HepG2 (cell line): Measurements from ENCODE around the gene AP2B1. TPM values are rescaled to one million over a fixed set of nuclear protein-coding genes. Genes with fewer than 3 reads are reported as not detected.

Experiments
- ATAC-seq: fragments of 200-7000 bp; cut with Tn5 transposase; 3 replicates; pipeline ENCODE4 v1.9.1; 2020; ENCODE audit warnings: mild to moderate bottlenecking, moderate library complexity
- BruUV-seq: library from RNA; stranded (reverse); fragments of 400-500 nt; replicated peaks from 2 replicates; lab custom pipeline; 2021; lab: Mats Ljungman, UMichigan
- CTCF ChIA-PET: fragments of 300-600 bp; formaldehyde crosslinking; extraction: SDS; loops from one replicate; lab custom pipeline; 2021; ENCODE audit warnings: low total read pairs, inconsistent platforms, low intra/inter-chr PET ratio; lab: Yijun Ruan, JAX
- POLR2A ChIA-PET: fragments of 350-600 bp; sonication (Branson Sonifier 250); formaldehyde crosslinking; loops from one replicate; lab custom pipeline; 2020; ENCODE audit warnings: antibody characterized with exemption, inconsistent platforms; lab: Yijun Ruan, JAX
- DNase-seq: peaks from one replicate; pipeline ENCODE4 v3.0.0-alpha.2; 2015; ENCODE audit warnings: low spot score
- FAIRE-seq: peaks from 3 replicates; lab custom pipeline; 2011; peaks lifted over from hg19 to GRCh38; lab: Jason Lieb, UNC
- H2AFZ ChIP-seq: one replicate; pipeline ENCODE4 v1.6.1; 2011; ENCODE audit warnings: low read length, inconsistent platforms
- H3K27ac ChIP-seq: fragments of 300-600 bp; 3 replicates; pipeline ENCODE4 v1.8.0; 2011; ENCODE audit warnings: mixed run types, mild to moderate bottlenecking, mixed read lengths, low read length, inconsistent platforms; ENCODE audit not compliant: insufficient read depth; ENCODE audit errors: extremely low read length
- H3K27me3 ChIP-seq, 2 experiments: fragments of 200-600 bp in 1 of 2; 2 replicates in 1 of 2; 3 replicates in 1 of 2; pipeline versions ENCODE4 v1.6.0 to v1.8.0; 2011; ENCODE audit warnings: low read length in 2 of 2, mild to moderate bottlenecking in 2 of 2, moderate library complexity in 2 of 2, inconsistent platforms in 1 of 2; ENCODE audit not compliant: insufficient read depth in 2 of 2, control insufficient read depth in 1 of 2
- H3K36me3 ChIP-seq, 2 experiments: fragments of 200-600 bp in 1 of 2; replicated peaks in 1 of 2; 2 replicates in 1 of 2; 3 replicates in 1 of 2; pipeline versions ENCODE4 v1.5.1 to v1.8.0; 2011; ENCODE audit warnings: low read length in 2 of 2, inconsistent platforms in 1 of 2; ENCODE audit not compliant: insufficient read depth in 2 of 2, control insufficient read depth in 1 of 2
- H3K4me1 ChIP-seq: 2 replicates; pipeline ENCODE4 v1.5.1; 2012; ENCODE audit warnings: low read length, inconsistent platforms; ENCODE audit not compliant: insufficient read depth
- H3K4me2 ChIP-seq: 2 replicates; pipeline ENCODE4 v1.6.0; 2011; ENCODE audit warnings: low read depth, low read length, inconsistent platforms
- H3K4me3 ChIP-seq, 3 experiments: fragments of 200-600 bp in 1 of 3; sonication (generic), shearing (Covaris generic) in 1 of 3; replicated peaks in 1 of 3; 2 replicates each; pipeline ENCODE4 v1.5.1; 2011 to 2016; ENCODE audit warnings: low read length in 3 of 3, inconsistent platforms in 2 of 3, low read depth in 2 of 3, mild to moderate bottlenecking in 2 of 3, control low read depth in 1 of 3, mixed read lengths in 1 of 3; ENCODE audit not compliant: insufficient read depth in 1 of 3
- H3K79me2 ChIP-seq: one replicate; pipeline ENCODE4 v1.6.1; 2011; ENCODE audit warnings: low read length, inconsistent platforms; ENCODE audit not compliant: insufficient read depth
- H3K9ac ChIP-seq: 2 replicates; pipeline ENCODE4 v1.6.0; 2011; ENCODE audit warnings: mild to moderate bottlenecking, low read depth, low read length, inconsistent platforms; ENCODE audit not compliant: insufficient read depth
- H3K9me3 ChIP-seq: 2 replicates; pipeline ENCODE4 v1.5.1; 2012; ENCODE audit warnings: mild to moderate bottlenecking, low read length
- H4K20me1 ChIP-seq: 2 replicates; pipeline ENCODE4 v1.6.0; 2011; ENCODE audit warnings: inconsistent platforms, mild to moderate bottlenecking, low read length, moderate library complexity; ENCODE audit not compliant: insufficient read depth
- CAMTA2 ChIP-seq: sonication (generic); formaldehyde crosslinking; IDR thresholded peaks from 2 replicates; pipeline ENCODE4 v1.4.0; 2020; ENCODE audit warnings: mild to moderate bottlenecking, missing genetic modification reagents, borderline replicate concordance
- CHD4 ChIP-seq: fragments of 200-600 bp; sonication (generic); IDR thresholded peaks from 2 replicates; pipeline ENCODE4 v1.7.0; 2017; ENCODE audit warnings: mild to moderate bottlenecking, low read length, borderline replicate concordance
- GMEB2 ChIP-seq: IDR thresholded peaks from 2 replicates; pipeline ENCODE4 v1.6.1; 2016; ENCODE audit warnings: missing biosample characterization, missing genetic modification reagents, low read depth
- PREB ChIP-seq: sonication (generic); formaldehyde crosslinking; IDR thresholded peaks from 2 replicates; pipeline ENCODE4 v1.4.0; 2020; ENCODE audit warnings: missing genetic modification reagents
- ZNF652 ChIP-seq: IDR thresholded peaks from 2 replicates; pipeline ENCODE4 v1.6.1; 2016; ENCODE audit warnings: low read depth, borderline replicate concordance
- ZNF768 ChIP-seq: sonication (generic); formaldehyde crosslinking; IDR thresholded peaks from 2 replicates; pipeline ENCODE4 v1.4.0; 2020; ENCODE audit warnings: missing genetic modification reagents
- WGBS: methylation state at CpG from one replicate; pipeline ENCODE4 v1.1.6; 2017; ENCODE audit warnings: low lambda C conversion rate; 5-methylcytosine and 5-hydroxymethylcytosine counted together
- in situ Hi-C: cut with HindIII; loops from 2 replicates; pipeline ENCODE4 v1.10.0; 2017; ENCODE audit warnings: low pct_unique_long_range_greater_than_20kb; ENCODE audit not compliant: extremely low pct_ligation_motif_present
- intact Hi-C: fragments of 100-400 bp; cut with micrococcal nuclease; formaldehyde crosslinking; loops from one replicate; pipeline ENCODE4 v1.10.0; 2022; ENCODE audit not compliant: unreplicated experiment
- polyA plus RNA-seq, 8 experiments: library from polyadenylated mRNA; depleted of rRNA in 3 of 8; stranded (reverse) in 7 of 8; unstranded in 1 of 8; fragments of >200 nt; fragmentation: Illumina TruSeq in 4 of 8; extraction: Trizol in 4 of 8; gene quantifications; 2 replicates each; pipeline versions ENCODE4 v1.2.1 to v1.2.3, GENCODE V29; 2011 to 2016; ENCODE audit warnings: low read depth in 4 of 8, missing spikeins in 1 of 8, mixed read lengths in 1 of 8; ENCODE audit not compliant: insufficient read depth in 1 of 8
- total RNA-seq, 5 experiments: library from RNA; depleted of rRNA; stranded (reverse); fragments of >200 nt; fragmentation: Illumina TruSeq; extraction: Trizol; gene quantifications; 2 replicates each; pipeline ENCODE4 v1.2.3, GENCODE V29; 2016; ENCODE audit warnings: low read depth in 1 of 5
- TF ChIP-seq, protein P1 (sequence below): sonication (generic); formaldehyde crosslinking; conservative IDR thresholded peaks from 2 replicates; pipeline ENCODE4 v1.8.0; 2022; ENCODE audit warnings: mild to moderate bottlenecking, moderate library complexity, missing genetic modification reagents

The AP2B1 gene
- total and polyA plus RNA-seq, 2 of the 13 experiments (the other 11 are each of a cell fraction or from before 2014, with no cell fraction given): 23.8 to 71.3 TPM

- Histone ChIP-seq H4K20me1 (no peaks in the 10 kb centered on the region), H3K4me3 (no peak overlapping the region), H3K27me3 (peaks cover 4 to 7% of the 10 kb centered on the region in 2 experiments; a peak in 2 of 5 replicates), H3K36me3 (no peaks in the 10 kb centered on the region), H3K27ac (no peak overlapping the region), H3K4me2 (no peak overlapping the region), H3K9me3 (no peaks in the 10 kb centered on the region), H2AFZ (no peak overlapping the region), H3K9ac (no peak overlapping the region), H3K79me2 (no peaks in the 10 kb centered on the region), H3K4me1 (peaks cover 9% of the 10 kb centered on the region; the same call in 1 of the 2 replicates)
- ChIA-PET POLR2A (no interaction called here), CTCF (no interaction called here)
- intact Hi-C loops: loop anchor here (5.0 kb wide), 2 partner anchors 188 to 592 kb away; no protein-coding TSS in a partner anchor
- no peak for FAIRE-seq
- 35% methylated on average over 2 of the region's 2 CpGs for WGBS
- DNase-seq: no peak
- ATAC-seq: no peak
- TF ChIP-seq GMEB2 (no peak), CAMTA2 (CRISPR knock-in tag) (no peak), PREB (CRISPR knock-in tag) (no peak), ZNF768 (CRISPR knock-in tag) (no peak), ZNF652 (CRISPR knock-in tag) (no peak), CHD4 (no peak)
- TF ChIP-seq, protein P1, sequence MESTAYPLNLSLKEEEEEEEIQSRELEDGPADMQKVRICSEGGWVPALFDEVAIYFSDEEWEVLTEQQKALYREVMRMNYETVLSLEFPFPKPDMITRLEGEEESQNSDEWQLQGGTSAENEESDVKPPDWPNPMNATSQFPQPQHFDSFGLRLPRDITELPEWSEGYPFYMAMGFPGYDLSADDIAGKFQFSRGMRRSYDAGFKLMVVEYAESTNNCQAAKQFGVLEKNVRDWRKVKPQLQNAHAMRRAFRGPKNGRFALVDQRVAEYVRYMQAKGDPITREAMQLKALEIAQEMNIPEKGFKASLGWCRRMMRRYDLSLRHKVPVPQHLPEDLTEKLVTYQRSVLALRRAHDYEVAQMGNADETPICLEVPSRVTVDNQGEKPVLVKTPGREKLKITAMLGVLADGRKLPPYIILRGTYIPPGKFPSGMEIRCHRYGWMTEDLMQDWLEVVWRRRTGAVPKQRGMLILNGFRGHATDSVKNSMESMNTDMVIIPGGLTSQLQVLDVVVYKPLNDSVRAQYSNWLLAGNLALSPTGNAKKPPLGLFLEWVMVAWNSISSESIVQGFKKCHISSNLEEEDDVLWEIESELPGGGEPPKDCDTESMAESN (CRISPR knock-in tag): no peak
- no TSS peak for BruUV-seq
- in situ Hi-C loops: loop anchor here (10.0 kb wide), 1 partner anchor 185 kb away; no protein-coding TSS in a partner anchor
Measured at GRCh38 chr17:35559495-35560210, 27.5 kb upstream of the AP2B1 start.
